Naive thymus-derived CD8-positive, alpha-beta T cell (primary cell): Measurements from ENCODE around the gene F10. TPM values are rescaled to one million over a fixed set of nuclear protein-coding genes. Genes with fewer than 3 reads are reported as not detected.

Experiments used
- ATAC-seq, 2 donors: fragments of 150-1000 bp; cut with Tn5 transposase in 1 of 2; sonication (Bioruptor Pico), chemical (Tn5 transposase) in 1 of 2; 1 replicate in 1 of 2; 2 replicates in 1 of 2; pipeline ENCODE4 v1.10.0; 2021; ENCODE audit warnings: mild to moderate bottlenecking in 2 of 2, moderate library complexity in 2 of 2
- POLR2A ChIA-PET: fragments of 350-600 bp; sonication (Branson Sonifier 250); formaldehyde crosslinking; loops from one replicate; lab custom pipeline; 2021; ENCODE audit warnings: antibody characterized with exemption; lab: Charles Lee
- DNase-seq, 10 donors: peaks; one replicate each; pipeline versions ENCODE4 v3.0.0 to v3.0.0-alpha.2; 2020 to 2022
- H3K27ac Mint-ChIP-seq, 10 donors: one replicate each; pipeline ENCODE4 v1.8.0; 2020 to 2022; ENCODE audit warnings: mild to moderate bottlenecking in 10 of 10, mixed read lengths in 10 of 10, moderate library complexity in 4 of 10, inconsistent platforms in 1 of 10
- H3K27me3 Mint-ChIP-seq, 5 donors: one replicate each; pipeline ENCODE4 v1.8.0; 2021 to 2022; ENCODE audit warnings: mixed read lengths in 5 of 5
- H3K36me3 Mint-ChIP-seq, 3 donors: one replicate each; pipeline ENCODE4 v1.8.0; 2020 to 2022; ENCODE audit warnings: mixed read lengths in 3 of 3, mild to moderate bottlenecking in 2 of 3, inconsistent platforms in 1 of 3
- H3K4me1 Mint-ChIP-seq, 4 donors: one replicate each; pipeline ENCODE4 v1.8.0; 2021 to 2022; ENCODE audit warnings: mixed read lengths in 4 of 4
- H3K4me3 Mint-ChIP-seq, 10 donors: one replicate each; pipeline ENCODE4 v1.8.0; 2020 to 2022; ENCODE audit warnings: mild to moderate bottlenecking in 10 of 10, mixed read lengths in 10 of 10, moderate library complexity in 6 of 10, inconsistent platforms in 1 of 10
- H3K9me3 Mint-ChIP-seq, 9 donors: one replicate each; pipeline ENCODE4 v1.8.0; 2020 to 2022; ENCODE audit warnings: mixed read lengths in 9 of 9, mild to moderate bottlenecking in 3 of 9, inconsistent platforms in 1 of 9, moderate library complexity in 1 of 9
- polyA plus RNA-seq, 3 donors: library from polyadenylated mRNA; unstranded; fragments of 300-500 nt; fragmentation: Illumina TruSeq; gene quantifications; one replicate each; pipeline ENCODE4 v1.2.3, GENCODE V29; 2021
- total RNA-seq, 8 experiments: library from RNA in 2 of 8; stranded (reverse) in 2 of 8; gene quantifications; one replicate each; pipeline ENCODE4 v1.2.3 and lab custom pipeline; 2021 to 2026

F10 gene
- total and polyA plus RNA-seq, 5 experiments from 2014 or later = not detected

- Mint-ChIP-seq H3K4me1 (no peaks in the 10 kb centered on the region), H3K4me3 (no peak overlapping the region), H3K36me3 (no peaks in the 10 kb centered on the region), H3K27me3 (peaks cover 0 to 2% (median 0%) of the 10 kb centered on the region in 5 donors), H3K27ac (no peak overlapping the region), H3K9me3 (no peaks in the 10 kb centered on the region)
- POLR2A ChIA-PET = no interaction called here
- ATAC-seq = no peak
- DNase-seq = no peak
Observed at GRCh38 chr13:113141601-113141970, 19.0 kb downstream of the F10 start.

GRCh38 chr13:113142876-113143275 lies 20.3 kb downstream of the F10 start:
- Mint-ChIP-seq H3K36me3 (no peaks in the 10 kb centered on the region), H3K27ac (no peak overlapping the region), H3K4me3 (no peak overlapping the region), H3K9me3 (no peaks in the 10 kb centered on the region), H3K4me1 (no peaks in the 10 kb centered on the region), H3K27me3 (peaks cover 0 to 10% (median 0%) of the 10 kb centered on the region in 5 donors)
- DNase-seq (no peak), ATAC-seq (no peak)
- POLR2A ChIA-PET = no interaction called here

GRCh38 chr13:113143466-113144254 lies 21.1 kb downstream of the F10 start:
- Mint-ChIP-seq H3K36me3 (no peaks in the 10 kb centered on the region), H3K27ac (no peak overlapping the region), H3K4me3 (no peak overlapping the region), H3K27me3 (peaks cover 0 to 10% (median 0%) of the 10 kb centered on the region in 5 donors), H3K9me3 (no peaks in the 10 kb centered on the region), H3K4me1 (no peaks in the 10 kb centered on the region)
- no peak for ATAC-seq
- POLR2A ChIA-PET = no interaction called here
- DNase-seq = no peak

GRCh38 chr13:113144255-113144629 lies 21.6 kb downstream of the F10 start:
- ATAC-seq (no peak), DNase-seq (no peak)
- no peak overlapping the region for H3K4me3 Mint-ChIP-seq
- H3K4me1 Mint-ChIP-seq = no peaks in the 10 kb centered on the region
- H3K36me3 Mint-ChIP-seq = no peaks in the 10 kb centered on the region
- H3K9me3 Mint-ChIP-seq = no peaks in the 10 kb centered on the region
- POLR2A ChIA-PET = no interaction called here
- no peak overlapping the region for H3K27ac Mint-ChIP-seq
- peaks cover 0 to 10% (median 0%) of the 10 kb centered on the region in 5 donors for H3K27me3 Mint-ChIP-seq

- no peak for DNase-seq
- H3K9me3 Mint-ChIP-seq = no peaks in the 10 kb centered on the region
- H3K27ac Mint-ChIP-seq = no peak overlapping the region
- no peak overlapping the region for H3K4me3 Mint-ChIP-seq
- ATAC-seq = no peak
- peaks cover 0 to 2% (median 0%) of the 10 kb centered on the region in 4 donors for H3K4me1 Mint-ChIP-seq
- H3K27me3 Mint-ChIP-seq = peaks cover 2 to 10% (median 2%) of the 10 kb centered on the region in 5 donors
- POLR2A ChIA-PET = no interaction called here
- no peaks in the 10 kb centered on the region for H3K36me3 Mint-ChIP-seq
Observed at GRCh38 chr13:113145496-113145895, 22.9 kb downstream of the F10 start.

GRCh38 chr13:113145911-113146598 lies 23.5 kb downstream of the F10 start:
- POLR2A ChIA-PET = interaction anchor here (0.8 kb wide), 1 partner anchor 36 kb away, joined by 4 read pairs; no protein-coding TSS in a partner anchor
- Mint-ChIP-seq H3K4me1 (peaks cover 0 to 2% (median under 1%) of the 10 kb centered on the region in 4 donors), H3K4me3 (no peak overlapping the region), H3K36me3 (no peaks in the 10 kb centered on the region), H3K9me3 (no peaks in the 10 kb centered on the region), H3K27ac (no peak overlapping the region), H3K27me3 (peaks cover 3 to 10% (median 4%) of the 10 kb centered on the region in 5 donors)
- ATAC-seq (no peak), DNase-seq (no peak)

- Mint-ChIP-seq H3K4me1 (peaks cover 0 to 7% (median 1%) of the 10 kb centered on the region in 4 donors), H3K4me3 (no peak overlapping the region), H3K27ac (peak overlapping the region in 1 of 10 donors; percentile 55), H3K36me3 (no peaks in the 10 kb centered on the region), H3K9me3 (no peaks in the 10 kb centered on the region), H3K27me3 (peaks cover 4 to 10% (median 8%) of the 10 kb centered on the region in 5 donors)
- ATAC-seq (no peak), DNase-seq (no peak)
- POLR2A ChIA-PET = interaction anchor here (0.8 kb wide), 1 partner anchor 37 kb away, joined by 4 read pairs; no protein-coding TSS in a partner anchor
Observed at GRCh38 chr13:113146750-113147149, 24.2 kb downstream of the F10 start.

GRCh38 chr13:113147206-113147605 lies 24.6 kb downstream of the F10 start:
- H3K27me3 Mint-ChIP-seq = peaks cover 4 to 11% (median 8%) of the 10 kb centered on the region in 5 donors
- POLR2A ChIA-PET = no interaction called here
- no peaks in the 10 kb centered on the region for H3K36me3 Mint-ChIP-seq
- H3K4me1 Mint-ChIP-seq = peaks cover 1 to 12% (median 3%) of the 10 kb centered on the region in 4 donors
- H3K4me3 Mint-ChIP-seq = no peak overlapping the region
- no peak for DNase-seq
- no peak for ATAC-seq
- H3K27ac Mint-ChIP-seq = peak overlapping the region in 3 of 10 donors; percentile 4 to 55 (median 40)
- H3K9me3 Mint-ChIP-seq = no peaks in the 10 kb centered on the region

GRCh38 chr13:113148407-113148806 lies 25.8 kb downstream of the F10 start:
- no peak overlapping the region for H3K27ac Mint-ChIP-seq

GRCh38 chr13:113148940-113149503 lies 26.4 kb downstream of the F10 start:
- no peak overlapping the region for H3K27ac Mint-ChIP-seq
- H3K36me3 Mint-ChIP-seq = no peaks in the 10 kb centered on the region
- POLR2A ChIA-PET = no interaction called here
- peaks cover 8 to 20% (median 14%) of the 10 kb centered on the region in 4 donors for H3K4me1 Mint-ChIP-seq
- H3K27me3 Mint-ChIP-seq = peaks cover 4 to 17% (median 8%) of the 10 kb centered on the region in 5 donors
- no peak for ATAC-seq
- H3K9me3 Mint-ChIP-seq = no peaks in the 10 kb centered on the region
- peak overlapping the region in 1 of 10 donors; percentile 29 for H3K4me3 Mint-ChIP-seq
- no peak for DNase-seq

More at GRCh38 chr13:113148407-113148806, 25.8 kb downstream of the F10 start:
- DNase-seq (no peak), ATAC-seq (no peak)
- H3K4me1 Mint-ChIP-seq = peaks cover 8 to 20% (median 11%) of the 10 kb centered on the region in 4 donors
- H3K4me3 Mint-ChIP-seq = no peak overlapping the region
- H3K9me3 Mint-ChIP-seq = no peaks in the 10 kb centered on the region
- peaks cover 4 to 17% (median 8%) of the 10 kb centered on the region in 5 donors for H3K27me3 Mint-ChIP-seq
- POLR2A ChIA-PET = no interaction called here
- H3K36me3 Mint-ChIP-seq = no peaks in the 10 kb centered on the region

GRCh38 chr13:113149711-113150549 lies 27.3 kb downstream of the F10 start:
- Mint-ChIP-seq H3K9me3 (peaks cover 0 to 1% (median 0%) of the 10 kb centered on the region in 9 donors), H3K36me3 (no peaks in the 10 kb centered on the region), H3K4me1 (peaks cover 10 to 25% (median 19%) of the 10 kb centered on the region in 4 donors), H3K4me3 (no peak overlapping the region), H3K27me3 (peaks cover 4 to 17% (median 8%) of the 10 kb centered on the region in 5 donors), H3K27ac (no peak overlapping the region)
- no peak for DNase-seq
- POLR2A ChIA-PET = no interaction called here
- no peak for ATAC-seq
